Tibial nerve (tissue), 4 donors: ENCODE results near the gene PAQR7. TPM values are rescaled to one million over a fixed set of nuclear protein-coding genes. Genes with fewer than 3 reads are reported as not detected.
A peak's percentile ranks its signal among the peaks of the same experiment; 100 is the strongest.

Source experiments
- DNase-seq, 2 donors: peaks; one replicate each; pipeline ENCODE4 v3.0.0-alpha.2; 2019; ENCODE audit warnings: low spot score in 2 of 2
- H3K27ac ChIP-seq, 4 donors: fragments of 200-600 bp; sonication (generic) in 3 of 4; one replicate each; pipeline ENCODE4 v1.5.1; 2017 to 2019; ENCODE audit warnings: mild to moderate bottlenecking in 1 of 4
- H3K27me3 ChIP-seq, 2 donors: fragments of 200-600 bp; sonication (generic) in 1 of 2; one replicate each; pipeline versions ENCODE4 v1.5.1 to v1.6.0; 2017 to 2019
- H3K36me3 ChIP-seq, 3 donors: fragments of 200-600 bp; sonication (generic); one replicate each; pipeline ENCODE4 v1.5.1; 2018 to 2019
- H3K4me1 ChIP-seq, 4 donors: fragments of 200-600 bp; sonication (generic) in 3 of 4; one replicate each; pipeline ENCODE4 v1.5.1; 2017 to 2019
- H3K4me3 ChIP-seq, 4 donors: fragments of 200-600 bp; sonication (generic) in 3 of 4; one replicate each; pipeline ENCODE4 v1.5.1; 2017 to 2019; ENCODE audit warnings: mild to moderate bottlenecking in 1 of 4, moderate library complexity in 1 of 4
- H3K9me3 ChIP-seq, 4 donors: fragments of 200-600 bp; sonication (generic) in 3 of 4; one replicate each; pipeline ENCODE4 v1.5.1; 2017 to 2019
- CTCF ChIP-seq, 5 experiments: fragments of 200-600 bp in 3 of 5; fragments of 450-650 bp in 2 of 5; sonication (generic) in 3 of 5; IDR thresholded peaks; one replicate each; pipeline ENCODE4 v1.5.1; 2016 to 2019; ENCODE audit warnings: antibody characterized with exemption in 5 of 5, mild to moderate bottlenecking in 3 of 5, moderate library complexity in 2 of 5
- EP300 ChIP-seq, 2 donors: sonication (generic); formaldehyde crosslinking; IDR thresholded peaks; one replicate each; pipeline ENCODE4 v1.6.1; 2017; ENCODE audit warnings: antibody characterized with exemption in 2 of 2, mild to moderate bottlenecking in 1 of 2
- POLR2A ChIP-seq, 2 donors: fragments of 450-650 bp; IDR thresholded peaks; one replicate each; pipeline ENCODE4 v1.6.1; 2017; ENCODE audit warnings: antibody characterized with exemption in 2 of 2, mild to moderate bottlenecking in 2 of 2, moderate library complexity in 2 of 2
- WGBS, 2 donors: methylation state at CpG; one replicate each; pipeline ENCODE4 v1.1.5; 2018; 5-methylcytosine and 5-hydroxymethylcytosine counted together
- total RNA-seq, 4 donors: library from RNA; depleted of rRNA; stranded (reverse); fragments of >200 nt; gene quantifications; one replicate each; pipeline ENCODE4 v1.1.0, GENCODE V29; 2016

PAQR7 gene
- total RNA-seq, 4 donors from 2014 or later: 5.4 to 8.7 (median 7.5) TPM

GRCh38 chr1:25816112-25816718 is 59.3 kb downstream of the PAQR7 start:
- TF ChIP-seq POLR2A (IDR thresholded peaks at IDR 0.05): no peak
- TF ChIP-seq CTCF (IDR thresholded peaks at IDR 0.05): no peak
- TF ChIP-seq EP300 (IDR thresholded peaks at IDR 0.05): no peak
- H3K36me3 ChIP-seq: peaks cover 0 to 56% (median 0%) of the 10 kb centered on the region in 3 donors
- H3K4me3 ChIP-seq: no peak overlapping the region
- peaks cover 0 to 27% (median 16%) of the 10 kb centered on the region in 4 donors for H3K4me1 ChIP-seq
- H3K27ac ChIP-seq: peak overlapping the region in 2 of 4 donors; percentile 33 to 65
- no peak for DNase-seq
- no peaks in the 10 kb centered on the region for H3K9me3 ChIP-seq
- 80 to 87% methylated on average over 14 to 15 of the region's 15 CpGs for WGBS, 2 donors
- H3K27me3 ChIP-seq: no peaks in the 10 kb centered on the region

DNA sequence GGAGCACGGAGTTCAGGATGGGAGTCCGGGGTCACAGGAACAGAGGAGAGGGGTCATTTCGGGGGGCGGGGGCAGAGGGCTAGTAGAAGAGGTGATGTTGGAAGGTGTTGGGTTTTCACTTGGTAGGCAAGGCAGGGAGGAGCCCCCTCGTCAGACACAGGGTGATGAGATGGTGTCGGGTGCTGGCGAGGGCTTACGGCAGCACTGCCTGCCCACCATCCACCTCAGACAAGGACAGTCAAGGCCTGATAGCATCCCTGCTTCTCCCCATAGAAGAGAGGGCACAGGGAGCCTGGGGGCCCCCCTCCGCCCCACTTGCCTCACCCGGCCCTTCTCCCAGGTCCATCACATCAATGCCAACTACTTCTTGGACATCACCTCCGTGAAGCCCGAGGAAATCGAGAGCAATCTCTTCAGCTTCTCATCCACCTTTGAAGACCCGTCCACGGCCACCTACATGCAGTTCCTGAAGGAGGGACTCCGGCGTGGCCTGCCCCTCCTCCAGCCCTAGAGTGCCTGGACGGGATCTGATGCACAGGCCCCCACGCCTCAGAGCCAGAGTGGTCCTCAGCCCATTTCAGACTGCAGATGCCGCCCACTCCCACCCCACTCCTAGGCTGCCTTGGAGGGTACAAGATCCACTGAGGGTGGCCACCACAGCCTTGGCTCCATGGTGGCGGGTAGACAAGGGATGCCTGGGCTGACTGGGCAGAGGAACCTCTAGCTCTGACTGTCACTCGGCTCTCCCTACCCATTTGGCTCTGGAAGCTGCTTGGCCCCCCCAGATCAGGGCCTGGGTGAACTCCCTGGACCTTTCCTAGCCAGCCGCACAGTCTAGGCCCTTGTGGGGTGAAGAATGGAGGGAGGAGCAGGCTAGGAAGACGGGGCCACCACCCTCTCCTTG is 60.0 kb downstream of the PAQR7 start:
- Histone ChIP-seq H3K27ac (peak overlapping the region in 2 of 4 donors; percentile 33 to 65), H3K9me3 (no peaks in the 10 kb centered on the region), H3K4me1 (peaks cover 0 to 30% (median 16%) of the 10 kb centered on the region in 4 donors), H3K27me3 (no peaks in the 10 kb centered on the region), H3K4me3 (no peak overlapping the region), H3K36me3 (peaks cover 0 to 61% (median 0%) of the 10 kb centered on the region in 3 donors)
- no peak for DNase-seq
- 85 to 89% methylated on average over 24 of the region's 24 CpGs for WGBS, 2 donors
- TF ChIP-seq CTCF (IDR thresholded peaks at IDR 0.05) (no peak), POLR2A (IDR thresholded peaks at IDR 0.05) (no peak), EP300 (IDR thresholded peaks at IDR 0.05) (no peak)

- peaks cover 0 to 38% (median 21%) of the 10 kb centered on the region in 4 donors for H3K4me1 ChIP-seq
- no peaks in the 10 kb centered on the region for H3K27me3 ChIP-seq
- TF ChIP-seq POLR2A (IDR thresholded peaks at IDR 0.05): no peak
- TF ChIP-seq CTCF (IDR thresholded peaks at IDR 0.05): no peak
- no peak for TF ChIP-seq EP300 (IDR thresholded peaks at IDR 0.05)
- DNase-seq: no peak
- H3K4me3 ChIP-seq: no peak overlapping the region
- 80 to 87% methylated on average over 7 of the region's 7 CpGs for WGBS, 2 donors
- H3K9me3 ChIP-seq: no peaks in the 10 kb centered on the region
- no peak overlapping the region for H3K27ac ChIP-seq
- peaks cover 0 to 70% (median 0%) of the 10 kb centered on the region in 3 donors for H3K36me3 ChIP-seq
Measured at GRCh38 chr1:25814549-25815087, 60.9 kb downstream of the PAQR7 start.

DNA sequence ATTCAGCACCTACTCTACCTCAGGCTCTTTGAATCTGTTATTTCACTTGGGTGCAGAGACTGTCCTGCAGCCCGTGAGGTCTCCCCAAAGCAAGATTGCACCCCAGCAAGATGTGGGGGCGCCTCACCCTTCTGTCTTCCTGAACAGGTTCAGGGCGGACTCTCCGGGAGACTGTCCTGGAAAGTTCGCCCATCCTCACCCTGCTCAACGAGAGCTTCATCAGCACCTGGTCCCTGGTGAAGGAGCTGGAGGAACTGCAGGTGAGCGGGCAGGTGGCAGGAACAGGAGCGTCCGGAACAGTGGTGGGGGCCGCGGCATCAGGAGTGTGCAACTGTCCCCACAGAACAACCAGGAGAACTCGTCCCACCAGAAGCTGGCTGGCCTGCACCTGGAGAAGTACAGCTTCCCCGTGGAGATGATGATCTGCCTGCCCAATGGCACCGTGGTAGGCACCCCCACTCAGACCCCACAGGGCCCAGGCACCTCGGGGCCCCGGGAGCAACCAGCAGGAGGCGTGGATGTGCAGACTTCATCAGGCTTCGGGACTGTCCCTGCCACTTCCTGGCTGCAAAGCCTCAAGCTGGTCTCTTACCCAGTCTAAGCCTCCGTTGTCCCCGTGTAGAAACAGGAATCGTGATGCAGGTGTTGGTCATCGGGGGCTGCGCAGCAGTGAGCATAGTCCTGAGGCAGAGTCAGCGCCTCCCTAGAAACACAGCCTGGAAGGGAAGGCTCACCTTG is 61.6 kb downstream of the PAQR7 start:
- Histone ChIP-seq H3K36me3 (peaks cover 0 to 77% (median 0%) of the 10 kb centered on the region in 3 donors), H3K9me3 (no peaks in the 10 kb centered on the region), H3K4me1 (peaks cover 0 to 36% (median 18%) of the 10 kb centered on the region in 4 donors), H3K4me3 (no peak overlapping the region), H3K27me3 (no peaks in the 10 kb centered on the region), H3K27ac (no peak overlapping the region)
- 91 to 92% methylated on average over 21 of the region's 24 CpGs for WGBS, 2 donors
- TF ChIP-seq POLR2A (IDR thresholded peaks at IDR 0.05) (no peak), EP300 (IDR thresholded peaks at IDR 0.05) (no peak), CTCF (IDR thresholded peaks at IDR 0.05) (no peak)
- no peak for DNase-seq
